HepG2 (cell line): ENCODE measurements around the gene PDCD5. TPM values are rescaled to one million over a fixed set of nuclear protein-coding genes. Genes with fewer than 3 reads are reported as not detected.

Source experiments
- ATAC-seq: fragments of 200-7000 bp; cut with Tn5 transposase; 3 replicates; pipeline ENCODE4 v1.9.1; 2020; ENCODE audit warnings: mild to moderate bottlenecking, moderate library complexity
- BruUV-seq: library from RNA; stranded (reverse); fragments of 400-500 nt; replicated peaks from 2 replicates; lab custom pipeline; 2021; lab: Mats Ljungman, UMichigan
- CTCF ChIA-PET: fragments of 300-600 bp; formaldehyde crosslinking; extraction: SDS; loops from one replicate; lab custom pipeline; 2021; ENCODE audit warnings: low total read pairs, inconsistent platforms, low intra/inter-chr PET ratio; lab: Yijun Ruan, JAX
- POLR2A ChIA-PET: fragments of 350-600 bp; sonication (Branson Sonifier 250); formaldehyde crosslinking; loops from one replicate; lab custom pipeline; 2020; ENCODE audit warnings: antibody characterized with exemption, inconsistent platforms; lab: Yijun Ruan, JAX
- DNase-seq: peaks from one replicate; pipeline ENCODE4 v3.0.0-alpha.2; 2015; ENCODE audit warnings: low spot score
- FAIRE-seq: peaks from 3 replicates; lab custom pipeline; 2011; peaks lifted over from hg19 to GRCh38; lab: Jason Lieb, UNC
- H2AFZ ChIP-seq: one replicate; pipeline ENCODE4 v1.6.1; 2011; ENCODE audit warnings: low read length, inconsistent platforms
- H3K27ac ChIP-seq: fragments of 300-600 bp; 3 replicates; pipeline ENCODE4 v1.8.0; 2011; ENCODE audit warnings: mixed run types, mild to moderate bottlenecking, mixed read lengths, low read length, inconsistent platforms; ENCODE audit not compliant: insufficient read depth; ENCODE audit errors: extremely low read length
- H3K27me3 ChIP-seq, 2 experiments: fragments of 200-600 bp in 1 of 2; 2 replicates in 1 of 2; 3 replicates in 1 of 2; pipeline versions ENCODE4 v1.6.0 to v1.8.0; 2011; ENCODE audit warnings: low read length in 2 of 2, mild to moderate bottlenecking in 2 of 2, moderate library complexity in 2 of 2, inconsistent platforms in 1 of 2; ENCODE audit not compliant: insufficient read depth in 2 of 2, control insufficient read depth in 1 of 2
- H3K36me3 ChIP-seq, 2 experiments: fragments of 200-600 bp in 1 of 2; replicated peaks in 1 of 2; 2 replicates in 1 of 2; 3 replicates in 1 of 2; pipeline versions ENCODE4 v1.5.1 to v1.8.0; 2011; ENCODE audit warnings: low read length in 2 of 2, inconsistent platforms in 1 of 2; ENCODE audit not compliant: insufficient read depth in 2 of 2, control insufficient read depth in 1 of 2
- H3K4me1 ChIP-seq: 2 replicates; pipeline ENCODE4 v1.5.1; 2012; ENCODE audit warnings: low read length, inconsistent platforms; ENCODE audit not compliant: insufficient read depth
- H3K4me2 ChIP-seq: 2 replicates; pipeline ENCODE4 v1.6.0; 2011; ENCODE audit warnings: low read depth, low read length, inconsistent platforms
- H3K4me3 ChIP-seq, 3 experiments: fragments of 200-600 bp in 1 of 3; sonication (generic), shearing (Covaris generic) in 1 of 3; replicated peaks in 1 of 3; 2 replicates each; pipeline ENCODE4 v1.5.1; 2011 to 2016; ENCODE audit warnings: low read length in 3 of 3, inconsistent platforms in 2 of 3, low read depth in 2 of 3, mild to moderate bottlenecking in 2 of 3, control low read depth in 1 of 3, mixed read lengths in 1 of 3; ENCODE audit not compliant: insufficient read depth in 1 of 3
- H3K79me2 ChIP-seq: one replicate; pipeline ENCODE4 v1.6.1; 2011; ENCODE audit warnings: low read length, inconsistent platforms; ENCODE audit not compliant: insufficient read depth
- H3K9ac ChIP-seq: 2 replicates; pipeline ENCODE4 v1.6.0; 2011; ENCODE audit warnings: mild to moderate bottlenecking, low read depth, low read length, inconsistent platforms; ENCODE audit not compliant: insufficient read depth
- H3K9me3 ChIP-seq: 2 replicates; pipeline ENCODE4 v1.5.1; 2012; ENCODE audit warnings: mild to moderate bottlenecking, low read length
- H4K20me1 ChIP-seq: 2 replicates; pipeline ENCODE4 v1.6.0; 2011; ENCODE audit warnings: inconsistent platforms, mild to moderate bottlenecking, low read length, moderate library complexity; ENCODE audit not compliant: insufficient read depth
- ASH2L ChIP-seq: fragments of 300-600, 200-600 bp; sonication (generic); IDR thresholded peaks from 2 replicates; pipeline ENCODE4 v1.7.0; 2017; ENCODE audit warnings: low read depth, mild to moderate bottlenecking, moderate library complexity, mixed read lengths, low read length; ENCODE audit not compliant: insufficient read length
- GTF2F1 ChIP-seq: fragments of 150-350 bp; IDR thresholded peaks from 2 replicates; pipeline ENCODE4 v1.6.1; 2014; ENCODE audit warnings: low read length
- HCFC1 ChIP-seq: fragments of 150-350 bp; IDR thresholded peaks from 2 replicates; pipeline ENCODE4 v1.6.1; 2014; ENCODE audit warnings: low read depth, low read length
- RFX1 ChIP-seq: fragments of 450-650 bp; IDR thresholded peaks from 2 replicates; pipeline ENCODE4 v1.6.1; 2017
- ZNF292 ChIP-seq: sonication (generic); formaldehyde crosslinking; IDR thresholded peaks from 2 replicates; pipeline ENCODE4 v1.8.1; 2022; ENCODE audit warnings: mild to moderate bottlenecking, low read depth, missing genetic modification reagents, borderline replicate concordance
- WGBS: methylation state at CpG from one replicate; pipeline ENCODE4 v1.1.6; 2017; ENCODE audit warnings: low lambda C conversion rate; 5-methylcytosine and 5-hydroxymethylcytosine counted together
- in situ Hi-C: cut with HindIII; loops from 2 replicates; pipeline ENCODE4 v1.10.0; 2017; ENCODE audit warnings: low pct_unique_long_range_greater_than_20kb; ENCODE audit not compliant: extremely low pct_ligation_motif_present
- intact Hi-C: fragments of 100-400 bp; cut with micrococcal nuclease; formaldehyde crosslinking; loops from one replicate; pipeline ENCODE4 v1.10.0; 2022; ENCODE audit not compliant: unreplicated experiment
- polyA plus RNA-seq, 8 experiments: library from polyadenylated mRNA; depleted of rRNA in 3 of 8; stranded (reverse) in 7 of 8; unstranded in 1 of 8; fragments of >200 nt; fragmentation: Illumina TruSeq in 4 of 8; extraction: Trizol in 4 of 8; gene quantifications; 2 replicates each; pipeline versions ENCODE4 v1.2.1 to v1.2.3, GENCODE V29; 2011 to 2016; ENCODE audit warnings: low read depth in 4 of 8, missing spikeins in 1 of 8, mixed read lengths in 1 of 8; ENCODE audit not compliant: insufficient read depth in 1 of 8
- total RNA-seq, 5 experiments: library from RNA; depleted of rRNA; stranded (reverse); fragments of >200 nt; fragmentation: Illumina TruSeq; extraction: Trizol; gene quantifications; 2 replicates each; pipeline ENCODE4 v1.2.3, GENCODE V29; 2016; ENCODE audit warnings: low read depth in 1 of 5
- TF ChIP-seq, protein P1 (sequence below): fragments of 450-650 bp; IDR thresholded peaks from 2 replicates; pipeline ENCODE4 v1.6.1; 2017

The PDCD5 gene
- total and polyA plus RNA-seq, 2 of the 13 experiments (the other 11 are each of a cell fraction or from before 2014, with no cell fraction given): 56.3 to 332 TPM

GRCh38 chr19:32542477-32543108 lies 38.4 kb upstream of the PDCD5 start (continued):
- TF ChIP-seq, protein P1, sequence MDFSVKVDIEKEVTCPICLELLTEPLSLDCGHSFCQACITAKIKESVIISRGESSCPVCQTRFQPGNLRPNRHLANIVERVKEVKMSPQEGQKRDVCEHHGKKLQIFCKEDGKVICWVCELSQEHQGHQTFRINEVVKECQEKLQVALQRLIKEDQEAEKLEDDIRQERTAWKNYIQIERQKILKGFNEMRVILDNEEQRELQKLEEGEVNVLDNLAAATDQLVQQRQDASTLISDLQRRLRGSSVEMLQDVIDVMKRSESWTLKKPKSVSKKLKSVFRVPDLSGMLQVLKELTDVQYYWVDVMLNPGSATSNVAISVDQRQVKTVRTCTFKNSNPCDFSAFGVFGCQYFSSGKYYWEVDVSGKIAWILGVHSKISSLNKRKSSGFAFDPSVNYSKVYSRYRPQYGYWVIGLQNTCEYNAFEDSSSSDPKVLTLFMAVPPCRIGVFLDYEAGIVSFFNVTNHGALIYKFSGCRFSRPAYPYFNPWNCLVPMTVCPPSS: no peak

DNA sequence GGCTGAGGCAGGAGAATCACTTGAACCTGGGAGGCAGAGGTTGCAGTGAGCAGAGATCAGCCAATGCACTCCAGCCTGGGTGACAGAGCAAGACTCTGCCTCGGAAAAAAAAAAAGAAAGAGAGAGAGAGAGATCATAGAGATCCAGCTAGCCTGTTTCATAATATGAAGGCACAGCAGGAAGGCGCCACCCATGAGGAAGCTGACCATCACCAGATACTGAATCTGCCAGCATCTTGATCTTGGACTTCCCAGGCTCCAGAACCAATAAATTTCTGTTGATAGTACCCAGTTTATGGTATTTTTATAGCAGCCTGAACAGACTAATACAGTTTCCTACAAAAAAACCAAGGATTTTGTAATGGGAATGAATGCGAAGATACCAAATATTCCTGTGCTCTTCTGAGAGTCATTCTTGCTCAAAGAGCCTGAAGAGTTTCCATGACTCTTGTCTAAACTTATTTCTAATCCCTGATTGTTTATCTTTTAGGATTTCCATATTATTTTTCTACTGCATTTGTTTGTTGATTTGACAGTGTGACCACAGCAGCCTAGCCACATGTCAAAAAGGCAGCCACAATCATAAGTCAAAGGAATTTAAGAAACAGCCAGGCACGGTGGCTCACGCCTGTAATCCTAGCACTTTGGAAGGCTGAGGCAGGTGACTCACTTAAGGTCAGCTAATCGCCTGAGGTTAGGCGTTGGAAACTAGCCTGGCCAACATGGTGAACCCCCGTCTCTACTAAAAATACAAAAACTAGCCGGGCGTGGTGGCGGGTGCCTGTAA lies 37.7 kb upstream of the PDCD5 start:
- CTCF ChIA-PET: no interaction called here

DNA sequence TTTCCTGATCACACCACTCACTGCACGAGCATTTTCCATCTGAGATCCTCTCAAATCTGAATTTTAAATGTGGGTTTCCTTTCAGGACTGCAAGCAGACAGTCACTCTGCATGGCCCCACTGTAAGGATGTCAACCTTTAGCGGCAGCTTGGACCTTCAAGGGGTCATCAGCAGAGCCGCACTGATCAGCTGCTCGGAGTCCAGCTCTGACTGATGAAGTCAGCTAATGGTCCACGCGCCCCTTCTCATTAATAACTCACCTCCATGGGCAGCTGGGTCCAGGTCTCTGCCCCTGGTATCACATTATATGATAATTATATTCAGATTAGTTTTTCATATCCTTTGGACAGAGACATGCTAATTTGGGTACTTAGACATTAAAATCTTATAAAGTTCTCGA lies 36.1 kb upstream of the PDCD5 start:
- Histone ChIP-seq H3K4me1 (peaks cover 18% of the 10 kb centered on the region), H3K9ac (no peak overlapping the region), H3K79me2 (no peaks in the 10 kb centered on the region), H3K27me3 (no peaks in the 10 kb centered on the region; a peak in 1 of 5 replicates), H3K4me3 (no peak overlapping the region), H2AFZ (no peak overlapping the region), H4K20me1 (no peaks in the 10 kb centered on the region), H3K27ac (no peak overlapping the region), H3K4me2 (no peak overlapping the region), H3K36me3 (no peaks in the 10 kb centered on the region), H3K9me3 (no peaks in the 10 kb centered on the region)
- no peak for FAIRE-seq
- no peak for ATAC-seq
- no peak for DNase-seq
- TF ChIP-seq RFX1: no peak
- no peak for TF ChIP-seq ASH2L
- no peak for TF ChIP-seq HCFC1
- TF ChIP-seq GTF2F1: no peak
- in situ Hi-C loops (no loop called here), intact Hi-C loops (no loop called here)
- no TSS peak for BruUV-seq
- ChIA-PET POLR2A (no interaction called here), CTCF (no interaction called here)
- 48% methylated on average over 6 of the region's 7 CpGs for WGBS

More for the DNA sequence above, 37.7 kb upstream of the PDCD5 start:
- POLR2A ChIA-PET: no interaction called here
- no peaks in the 10 kb centered on the region; a peak in 1 of 5 replicates for H3K27me3 ChIP-seq
- H3K4me1 ChIP-seq: peaks cover 24% of the 10 kb centered on the region
- no TSS peak for BruUV-seq
- H3K4me2 ChIP-seq: no peak overlapping the region
- no peaks in the 10 kb centered on the region for H3K36me3 ChIP-seq
- no peaks in the 10 kb centered on the region for H4K20me1 ChIP-seq
- in situ Hi-C loops (no loop called here), intact Hi-C loops (no loop called here)
- no peak overlapping the region for H3K9ac ChIP-seq
- DNase-seq: no peak
- no peaks in the 10 kb centered on the region for H3K79me2 ChIP-seq
- TF ChIP-seq ZNF292: no peak
- FAIRE-seq: no peak
- H3K9me3 ChIP-seq: no peaks in the 10 kb centered on the region; the same call in 1 of the 2 replicates
- no peak overlapping the region for H2AFZ ChIP-seq
- H3K4me3 ChIP-seq: no peak overlapping the region
- no peak for ATAC-seq
- WGBS: 47% methylated on average over 11 of the region's 11 CpGs
- no peak overlapping the region for H3K27ac ChIP-seq
